ELF-1 (cell line): ENCODE data around the gene SEZ6.
A peak's percentile ranks its signal among the peaks of the same experiment; 100 is the strongest.
"Not testable (repeated sequence)": the region's sequence is repeated elsewhere in the genome, so short reads cannot be mapped to it uniquely, and the experiment has no call there.

ENCODE experiments used
- DNase-seq: peaks from one replicate; pipeline ENCODE4 v3.0.0-alpha.2; 2016; ENCODE audit warnings: low read depth, low spot score

Gene SEZ6

DNA sequence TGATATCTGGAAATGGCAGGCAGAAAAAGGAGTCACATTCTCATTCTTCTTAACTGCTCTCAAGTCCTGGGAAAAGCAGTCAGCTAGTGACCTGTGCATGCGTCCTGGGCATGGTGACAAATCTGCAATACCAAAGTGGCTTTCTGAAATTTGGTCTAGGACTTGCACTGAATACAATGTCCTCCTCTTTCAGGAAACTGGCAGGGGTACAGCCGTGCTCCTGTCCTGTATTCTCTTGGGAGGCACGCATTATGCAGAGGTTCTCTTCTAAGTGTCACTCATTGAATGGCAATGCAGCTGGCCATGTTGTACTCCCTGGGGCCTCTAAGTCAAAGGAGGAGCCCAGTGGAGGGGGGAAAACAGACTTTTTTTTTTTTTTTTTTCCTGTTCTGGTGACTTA is 65.2 kb downstream of the SEZ6 start:
- no peak for DNase-seq

DNA sequence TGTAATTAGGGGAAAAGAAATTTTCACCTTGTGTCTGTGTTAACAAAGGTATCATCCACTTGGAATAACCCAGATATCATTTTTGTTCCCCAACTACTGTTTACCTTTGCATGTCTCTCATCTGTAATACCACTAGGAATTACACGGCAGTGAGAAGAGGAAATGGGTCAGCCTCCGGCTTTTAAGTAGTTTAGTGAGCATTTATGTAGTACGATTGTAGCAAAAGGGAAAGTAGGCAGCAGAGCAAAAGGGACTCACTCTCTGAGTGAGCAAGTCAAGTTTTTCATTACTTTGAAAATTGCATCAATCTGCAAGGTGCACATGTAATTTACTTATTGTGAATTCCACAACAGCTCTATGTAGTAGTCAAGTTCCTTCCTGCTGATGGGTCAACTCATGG is 65.7 kb downstream of the SEZ6 start:
- no peak for DNase-seq

DNA sequence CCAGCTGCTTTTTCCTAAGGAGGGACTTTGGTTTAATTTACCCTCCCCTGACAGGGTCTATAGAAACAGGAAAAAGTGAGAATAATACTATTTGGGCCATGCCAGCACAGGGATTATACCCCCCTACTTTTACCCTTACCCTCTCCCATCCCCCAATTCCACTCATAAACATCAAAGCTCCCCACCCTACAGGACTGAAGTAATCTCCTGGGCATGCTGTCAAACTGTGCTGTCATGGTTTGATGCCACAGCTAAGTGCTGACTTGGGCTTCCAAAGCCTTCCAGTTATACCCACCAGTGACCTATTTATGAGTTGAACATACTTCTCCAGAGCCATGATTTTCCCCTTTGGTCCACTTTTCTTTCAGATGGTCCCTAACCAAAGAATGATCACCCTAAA is 67.3 kb downstream of the SEZ6 start:
- no peak for DNase-seq

DNA sequence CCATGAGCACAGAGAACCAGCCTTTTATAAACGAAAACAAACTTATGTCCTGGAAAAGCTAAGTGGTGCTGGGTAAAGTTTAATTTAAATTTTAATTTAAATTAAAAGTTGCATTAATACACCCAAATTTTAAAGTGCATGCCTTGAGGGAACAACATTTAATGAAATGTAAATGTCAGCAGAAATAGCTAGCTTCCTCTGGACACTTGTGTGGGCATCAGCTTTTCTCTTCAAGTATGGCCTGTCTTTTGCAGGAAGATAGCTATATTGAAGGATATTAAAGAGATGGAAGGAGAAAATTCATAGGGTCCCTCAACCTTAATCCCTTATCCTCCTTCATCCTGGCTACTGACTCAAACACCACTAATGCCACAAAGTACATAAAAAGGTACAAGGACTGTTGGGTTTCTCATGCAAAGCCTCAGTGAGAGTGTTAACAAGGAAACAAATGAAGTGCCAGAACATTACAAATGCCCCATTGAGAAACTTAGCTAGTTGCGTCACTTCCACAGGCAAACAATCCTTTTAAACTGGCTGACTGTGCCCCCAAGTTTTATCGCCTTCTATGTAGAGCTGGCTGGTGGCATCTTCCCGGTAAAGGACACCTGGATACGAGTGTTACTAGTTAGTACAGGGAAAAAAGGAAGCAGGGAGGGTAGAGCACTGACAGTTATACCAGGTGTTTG is 68.6 kb downstream of the SEZ6 start:
- DNase-seq = no peak

DNA sequence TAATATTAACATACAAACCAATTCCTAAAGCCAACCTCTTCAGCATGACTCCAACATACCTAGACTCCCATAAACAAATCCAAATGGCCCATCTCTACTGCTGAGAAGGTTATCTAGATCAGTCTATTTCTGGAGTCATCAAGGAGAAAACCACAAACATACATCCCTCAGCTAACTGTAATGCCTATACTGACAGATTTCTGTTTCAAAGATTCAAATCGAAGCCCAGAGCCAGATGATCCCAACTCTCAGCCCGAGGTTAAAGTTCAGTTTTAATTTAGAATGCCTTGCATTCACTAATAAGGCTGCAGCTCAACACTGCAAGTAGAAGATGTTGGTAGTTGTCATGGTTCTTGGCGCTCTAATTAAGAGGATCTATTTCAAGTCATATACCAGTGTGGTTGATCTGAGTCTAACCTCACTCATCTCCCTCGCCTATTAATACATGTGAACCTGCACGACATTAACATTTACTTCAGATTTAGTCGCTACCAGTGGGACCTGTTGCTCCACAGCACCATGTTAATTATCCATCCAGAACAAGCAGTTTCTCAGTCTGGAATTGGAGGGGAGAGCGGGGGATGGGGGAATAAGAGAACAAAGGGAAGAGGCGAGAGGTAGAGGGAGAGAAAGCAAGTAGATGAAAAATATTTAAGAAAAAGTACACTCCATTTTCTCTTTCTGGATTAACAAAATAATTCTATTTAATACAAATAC is 69.9 kb downstream of the SEZ6 start:
- no peak for DNase-seq

DNA sequence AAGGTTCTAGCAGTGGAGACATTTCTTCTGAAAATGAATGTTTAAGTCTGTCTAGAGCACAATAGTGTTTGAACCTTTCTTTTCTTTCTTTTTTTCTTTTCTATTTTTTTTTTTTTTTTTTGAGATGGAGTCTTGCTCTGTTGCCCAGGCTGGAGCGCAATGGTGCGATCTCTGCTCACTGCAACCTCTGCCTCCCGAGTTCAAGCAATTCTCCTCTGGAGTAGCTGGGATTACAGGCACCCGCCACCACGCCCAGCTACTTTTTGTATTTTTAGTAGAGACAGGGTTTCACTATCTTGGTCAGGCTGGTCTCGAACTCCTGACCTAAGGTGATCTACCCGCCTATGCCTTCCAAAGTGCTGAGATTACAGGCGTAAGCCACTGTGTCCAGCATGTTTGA is 71.3 kb downstream of the SEZ6 start:
- DNase-seq = not testable (repeated sequence)

DNA sequence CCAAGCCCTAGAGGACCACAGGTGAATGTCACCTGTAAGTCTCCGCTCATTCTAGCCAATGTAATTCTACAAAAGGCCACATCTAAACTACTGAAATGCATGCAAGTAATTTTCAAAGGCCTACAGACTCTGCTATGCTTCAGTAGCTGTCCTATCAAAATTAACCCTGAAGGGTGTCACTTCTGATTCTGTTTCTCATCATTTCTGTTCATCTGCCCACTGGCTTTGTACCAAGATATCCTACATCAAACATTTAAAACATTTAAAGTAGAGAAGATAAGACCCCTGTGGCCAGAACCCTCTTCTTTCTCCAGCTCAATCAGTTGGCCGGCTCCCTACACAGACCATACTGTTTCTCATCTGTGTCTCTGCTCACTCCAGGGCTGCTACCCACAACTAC is 76.0 kb downstream of the SEZ6 start:
- no peak for DNase-seq

DNA sequence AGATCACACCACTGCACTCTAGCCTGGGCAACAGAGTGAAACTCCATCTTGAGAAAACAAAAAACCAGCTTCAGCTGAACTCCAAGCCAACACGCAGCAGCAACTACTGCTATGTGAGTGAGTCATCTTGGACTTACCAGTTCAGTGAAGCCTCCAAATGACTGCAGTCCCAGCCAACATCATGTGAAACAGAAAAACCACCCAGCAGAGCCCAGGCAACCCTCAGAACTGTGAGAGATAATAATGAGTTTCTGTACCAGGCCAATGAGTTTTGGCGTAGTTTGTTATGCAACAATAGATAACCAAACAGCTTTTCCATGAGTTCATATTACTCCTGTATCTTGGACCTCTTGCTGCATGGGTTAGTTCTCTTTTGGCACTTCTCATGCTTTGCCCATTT is 77.8 kb downstream of the SEZ6 start:
- DNase-seq = no peak

DNA sequence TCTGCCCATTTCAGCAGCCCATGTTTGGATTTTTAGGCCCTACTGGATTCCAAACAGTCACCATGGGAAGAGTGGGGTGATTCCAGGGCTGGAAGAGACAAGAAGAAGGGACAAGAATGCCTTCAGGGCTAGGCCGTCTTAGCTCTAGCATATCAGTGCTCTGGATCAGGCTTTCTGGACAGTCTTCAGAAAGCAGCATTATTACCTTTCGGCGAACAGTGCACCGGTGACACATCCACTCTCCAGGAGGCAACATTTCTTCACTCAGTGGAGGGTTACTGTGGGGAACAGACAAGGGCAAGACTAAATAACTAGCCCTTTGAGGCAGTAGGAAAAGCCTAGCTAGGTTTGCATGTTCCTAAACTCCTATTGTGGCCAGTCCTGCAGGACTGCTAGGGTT is 79.0 kb downstream of the SEZ6 start:
- DNase-seq = no peak

DNA sequence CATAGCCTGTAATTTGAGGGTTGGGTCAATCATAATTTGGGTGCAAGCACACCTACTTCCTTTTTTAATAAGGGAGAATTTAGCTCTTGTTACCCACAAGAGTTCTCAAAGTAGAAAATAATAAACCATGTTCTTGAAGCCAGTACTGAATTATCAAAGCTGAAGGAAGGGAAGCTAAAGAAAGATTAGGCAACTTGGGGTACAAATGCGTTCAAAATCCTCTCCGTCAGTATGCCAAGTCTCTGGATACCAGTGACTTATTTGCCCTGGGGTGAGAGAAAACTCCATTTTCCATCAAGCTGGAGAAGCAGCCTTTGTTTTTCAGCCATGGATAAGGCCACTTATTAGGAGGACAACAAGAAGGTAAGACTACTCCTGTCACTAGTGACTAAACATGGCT is 79.5 kb downstream of the SEZ6 start:
- DNase-seq = no peak

DNA sequence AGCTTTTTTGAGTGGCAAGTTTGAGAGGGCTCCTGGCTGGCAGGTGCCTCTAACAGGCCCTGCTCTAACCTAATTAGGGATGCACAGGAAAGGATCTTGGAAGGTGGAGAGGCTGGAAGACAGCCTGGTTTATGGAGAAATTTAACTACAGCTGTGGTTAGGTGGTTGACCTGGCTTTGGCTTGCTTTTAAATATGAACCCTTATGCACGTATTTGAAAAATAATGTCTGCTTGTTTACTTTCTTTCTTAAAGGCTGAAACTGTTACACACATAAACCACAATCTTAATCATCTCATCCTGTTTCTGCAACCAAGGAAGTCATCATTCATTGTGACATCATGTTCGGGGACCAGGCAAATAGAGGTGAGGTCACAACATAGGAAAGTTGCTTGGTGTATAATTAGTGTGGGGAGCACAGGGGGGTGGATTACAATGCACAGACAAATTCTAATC is 79.9 kb downstream of the SEZ6 start:
- no peak for DNase-seq

DNA sequence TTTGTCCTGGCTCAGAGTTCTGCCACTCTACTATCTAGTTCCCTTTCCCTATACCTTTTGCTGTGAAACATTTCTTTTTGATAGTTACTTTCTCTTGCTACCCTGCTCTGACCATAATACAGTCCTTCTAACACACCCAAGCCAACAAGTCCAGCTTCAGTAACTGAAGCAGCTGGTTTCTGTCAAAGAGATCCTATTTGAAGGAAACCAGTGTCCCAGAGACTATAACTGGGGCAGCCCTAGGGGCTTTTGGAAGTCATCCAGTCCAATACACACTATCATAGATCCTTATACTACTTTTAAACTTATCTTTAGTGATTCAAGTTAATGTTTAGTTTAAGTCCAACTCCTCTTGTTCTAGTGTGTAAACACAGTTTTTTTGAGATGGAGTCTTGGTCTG is 85.6 kb downstream of the SEZ6 start:
- no peak for DNase-seq

DNA sequence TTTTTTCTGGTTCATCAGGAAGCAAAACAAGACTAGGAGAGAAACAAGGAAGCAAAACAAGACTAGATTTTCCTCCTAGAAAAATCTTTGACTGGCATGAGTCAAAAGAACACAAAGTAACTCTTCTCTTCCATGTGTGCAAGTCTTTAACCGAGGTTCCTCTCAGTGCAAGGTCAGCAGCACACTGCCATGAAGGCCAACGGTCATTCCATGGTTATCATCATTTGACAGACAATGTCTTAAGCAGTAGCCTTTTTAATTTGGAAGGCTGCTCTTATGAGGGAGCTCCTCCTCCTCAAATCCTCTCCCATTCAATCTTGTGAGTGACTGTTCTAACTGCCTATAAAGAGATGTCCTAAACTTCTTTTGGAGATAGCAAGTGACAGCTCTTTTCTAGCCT is 87.5 kb downstream of the SEZ6 start:
- DNase-seq = no peak

DNA sequence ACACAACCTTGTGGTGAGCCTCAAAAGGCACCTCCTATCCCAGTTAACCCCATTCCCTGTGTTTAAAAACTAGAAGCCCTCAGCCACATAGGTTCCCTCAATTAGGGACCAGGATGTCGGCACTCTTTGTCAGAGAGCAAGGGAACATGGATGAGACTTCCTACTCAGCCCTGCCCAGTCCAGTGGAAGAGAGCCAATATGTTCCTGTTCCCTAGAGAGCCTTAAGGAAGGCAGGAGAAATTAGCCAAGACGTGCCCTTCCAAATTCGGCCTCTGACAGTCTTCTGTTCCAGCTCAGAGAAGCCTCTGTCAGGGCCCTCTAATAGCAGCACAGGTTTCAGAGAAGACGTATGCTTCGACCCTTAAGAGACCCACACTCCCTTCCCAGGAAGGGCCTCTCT is 88.4 kb downstream of the SEZ6 start:
- DNase-seq = no peak

DNA sequence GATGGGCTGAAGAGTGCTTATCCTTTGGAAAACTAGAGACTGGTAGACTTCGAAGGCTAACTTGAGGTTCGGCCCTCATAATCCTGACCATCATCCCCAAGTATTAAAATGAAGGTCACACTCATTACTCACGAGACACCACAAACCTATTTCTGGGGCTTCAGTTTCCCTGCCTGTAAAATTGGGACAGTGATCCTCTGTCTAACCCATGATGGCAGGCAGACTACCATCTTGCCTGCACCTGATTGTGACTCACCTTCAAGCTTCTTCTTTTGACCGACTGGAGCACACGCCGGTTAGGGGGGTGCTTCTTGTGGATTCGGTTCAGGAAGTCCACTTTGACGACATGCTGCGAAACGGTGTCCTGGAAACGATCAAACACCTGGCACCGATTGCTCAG is 88.8 kb downstream of the SEZ6 start:
- no peak for DNase-seq

DNA sequence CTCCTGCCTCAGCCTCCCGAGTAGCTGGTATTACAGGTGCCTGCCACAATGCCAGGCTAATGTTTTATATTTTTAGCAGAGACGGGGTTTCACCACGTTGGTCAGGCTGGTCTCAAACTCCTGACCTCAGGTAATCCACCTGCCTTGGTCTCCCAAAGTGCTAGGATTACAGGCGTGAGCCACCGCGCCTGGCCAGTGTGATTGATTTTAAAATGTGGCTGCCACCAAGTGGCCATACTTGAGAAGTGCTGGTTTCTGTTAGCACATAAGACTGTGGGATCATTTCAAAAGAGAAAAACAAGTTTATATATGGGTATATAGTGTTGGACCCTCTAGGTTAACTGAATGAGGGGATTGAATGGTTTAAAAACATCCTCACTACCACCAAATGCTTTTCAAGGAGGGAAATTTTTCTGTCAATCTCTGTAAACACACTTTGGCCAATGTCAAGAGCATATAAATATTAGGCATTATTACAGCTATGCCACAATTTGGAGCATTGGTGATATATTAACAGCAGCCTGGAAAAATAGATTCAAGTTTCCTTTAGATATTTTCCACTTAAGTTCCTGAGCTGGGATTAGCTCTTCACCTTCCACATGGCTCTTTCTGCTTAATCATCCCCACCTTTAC is 89.4 kb downstream of the SEZ6 start:
- peak; percentile 40 for DNase-seq

DNA sequence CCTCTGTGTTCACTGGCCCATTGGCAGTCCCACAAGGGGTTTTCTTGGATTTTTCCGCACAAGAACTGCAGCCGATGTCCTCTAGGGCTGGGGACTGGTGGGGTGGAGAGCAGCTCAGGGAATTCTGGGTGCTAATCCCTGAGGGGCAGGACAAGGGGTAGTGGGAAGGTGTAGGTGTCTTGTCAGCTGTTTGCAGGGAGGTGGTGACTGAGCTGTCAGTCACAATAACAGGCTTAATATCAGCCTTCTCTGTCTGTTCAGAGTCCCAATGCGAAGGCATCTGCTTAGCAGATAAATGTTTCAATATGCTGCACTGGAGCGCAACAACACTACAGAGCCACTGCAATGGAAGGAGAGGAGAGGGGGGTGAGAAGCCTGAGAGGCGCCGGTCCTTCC is 92.9 kb downstream of the SEZ6 start:
- DNase-seq = no peak

DNA sequence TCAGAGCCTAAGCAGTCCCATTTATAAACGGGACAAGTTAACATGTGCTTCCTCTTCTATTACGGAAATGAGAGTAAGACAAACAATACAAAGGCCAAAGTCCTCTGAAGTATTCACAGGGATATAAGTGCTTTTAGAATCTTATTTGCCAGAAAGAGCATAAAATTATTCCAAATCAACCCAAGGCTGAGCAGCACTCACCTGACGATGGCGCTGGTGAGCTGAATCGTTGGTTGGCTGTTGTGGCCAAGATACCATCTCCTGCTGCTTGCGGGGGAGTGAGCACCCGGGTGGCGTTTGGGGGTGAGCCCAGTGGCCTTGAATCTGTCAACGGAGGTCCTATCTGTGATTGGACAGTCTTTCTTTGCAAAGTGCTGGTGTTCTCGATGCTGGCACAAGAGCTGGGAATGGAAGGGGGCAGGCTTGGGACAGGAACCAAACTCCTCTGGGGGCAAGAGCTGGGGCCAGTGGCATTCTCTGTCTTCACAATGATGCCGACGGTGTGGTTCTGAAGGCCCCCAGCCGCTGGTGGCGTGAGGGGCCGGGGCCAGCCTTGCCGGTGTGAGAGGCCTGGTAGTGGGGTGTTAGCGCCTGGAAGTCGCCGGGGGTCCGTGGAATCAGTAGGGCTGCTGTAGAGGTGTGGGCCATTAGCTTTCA is 93.4 kb downstream of the SEZ6 start:
- no peak for DNase-seq

DNA sequence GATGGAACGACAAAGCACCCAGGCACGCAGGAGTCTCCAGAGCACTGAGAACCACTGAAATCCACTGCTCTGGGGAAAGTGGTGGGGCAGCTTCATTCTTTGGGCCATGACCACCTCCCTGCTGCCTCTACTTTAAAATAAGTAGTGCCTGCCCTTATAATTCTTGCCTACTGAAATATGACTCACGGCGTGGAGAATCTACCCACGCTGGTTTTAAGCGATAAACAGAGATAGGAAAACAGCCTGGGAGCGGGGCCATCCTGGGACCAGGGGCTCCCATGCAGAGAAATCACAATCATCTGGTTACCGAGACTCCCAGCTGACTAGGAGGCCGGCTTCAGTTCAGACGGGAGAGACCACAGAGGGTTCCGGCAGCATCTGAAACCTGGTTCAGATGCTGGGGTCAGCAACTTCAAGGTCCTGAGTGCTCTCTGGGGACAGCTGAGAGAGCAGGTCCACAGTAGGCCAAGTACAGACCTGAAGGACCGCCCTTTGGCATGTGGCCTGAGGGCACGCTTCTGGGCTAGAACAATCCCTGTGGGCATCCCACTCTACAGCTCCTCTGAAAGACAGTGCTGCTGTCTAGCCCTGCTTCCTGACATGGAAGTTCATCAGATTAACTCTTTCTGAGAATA is 94.3 kb downstream of the SEZ6 start:
- DNase-seq = no peak

DNA sequence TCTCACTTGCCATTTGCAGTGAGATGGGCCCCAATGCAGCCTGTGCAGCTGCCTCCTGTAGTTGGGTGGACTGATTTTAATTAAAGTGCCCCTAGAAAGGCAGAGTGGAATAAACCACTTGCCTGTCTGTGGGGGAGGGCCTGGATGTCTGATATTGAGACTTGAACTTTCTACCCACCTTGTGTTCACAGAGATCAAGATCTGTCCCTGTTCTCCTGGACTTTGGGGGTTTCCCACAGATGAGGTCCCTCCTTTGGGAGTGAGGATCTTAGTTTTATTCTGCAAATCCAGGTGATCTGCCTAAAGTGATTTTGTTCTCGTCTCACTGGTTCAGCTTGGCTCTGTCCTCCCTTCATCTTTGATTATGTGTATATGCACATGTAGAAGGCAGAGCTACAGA is 95.3 kb downstream of the SEZ6 start:
- no peak for DNase-seq

DNA sequence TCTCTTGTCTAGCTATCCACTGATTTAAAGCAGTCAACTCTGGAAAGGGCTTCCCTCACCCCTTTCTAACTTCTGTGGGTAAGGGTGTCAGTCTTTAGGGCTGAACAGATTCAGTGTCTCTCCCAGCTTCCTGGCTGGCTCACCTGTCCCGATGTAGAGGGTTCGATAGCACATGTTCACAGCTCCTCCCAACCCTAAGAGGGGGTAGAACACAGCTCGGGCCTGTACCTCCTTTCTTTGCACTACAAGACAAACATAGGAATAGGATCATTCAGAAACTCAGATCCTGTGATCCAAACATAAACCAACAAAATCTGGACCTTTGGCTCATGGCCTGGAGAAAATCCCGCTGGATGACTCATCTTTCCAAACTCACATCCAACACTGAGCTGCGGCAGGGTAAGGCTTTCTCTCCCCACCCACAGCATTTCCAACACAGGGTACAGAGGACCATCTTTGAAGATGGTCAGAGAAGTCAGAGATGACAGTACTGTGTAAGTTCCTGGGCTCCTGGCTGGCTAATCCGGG is 97.1 kb downstream of the SEZ6 start:
- DNase-seq = no peak
